NB4 (cell line): ENCODE results near the gene MAD2L2.

ENCODE experiments used
- POLR2A ChIP-seq: IDR thresholded peaks from 2 replicates; pipeline ENCODE4 v1.6.1; 2011; ENCODE audit warnings: mild to moderate bottlenecking; ENCODE audit not compliant: insufficient read length; ENCODE audit errors: extremely low read depth
- TF ChIP-seq, protein P1 (sequence below): IDR thresholded peaks from one replicate; pipeline ENCODE4 v1.5.1; 2012; ENCODE audit warnings: low read depth, low read length
- TF ChIP-seq, protein P2 (sequence below): IDR thresholded peaks from 2 replicates; pipeline ENCODE4 v1.6.1; 2011; ENCODE audit warnings: low read depth, low read length

DNA sequence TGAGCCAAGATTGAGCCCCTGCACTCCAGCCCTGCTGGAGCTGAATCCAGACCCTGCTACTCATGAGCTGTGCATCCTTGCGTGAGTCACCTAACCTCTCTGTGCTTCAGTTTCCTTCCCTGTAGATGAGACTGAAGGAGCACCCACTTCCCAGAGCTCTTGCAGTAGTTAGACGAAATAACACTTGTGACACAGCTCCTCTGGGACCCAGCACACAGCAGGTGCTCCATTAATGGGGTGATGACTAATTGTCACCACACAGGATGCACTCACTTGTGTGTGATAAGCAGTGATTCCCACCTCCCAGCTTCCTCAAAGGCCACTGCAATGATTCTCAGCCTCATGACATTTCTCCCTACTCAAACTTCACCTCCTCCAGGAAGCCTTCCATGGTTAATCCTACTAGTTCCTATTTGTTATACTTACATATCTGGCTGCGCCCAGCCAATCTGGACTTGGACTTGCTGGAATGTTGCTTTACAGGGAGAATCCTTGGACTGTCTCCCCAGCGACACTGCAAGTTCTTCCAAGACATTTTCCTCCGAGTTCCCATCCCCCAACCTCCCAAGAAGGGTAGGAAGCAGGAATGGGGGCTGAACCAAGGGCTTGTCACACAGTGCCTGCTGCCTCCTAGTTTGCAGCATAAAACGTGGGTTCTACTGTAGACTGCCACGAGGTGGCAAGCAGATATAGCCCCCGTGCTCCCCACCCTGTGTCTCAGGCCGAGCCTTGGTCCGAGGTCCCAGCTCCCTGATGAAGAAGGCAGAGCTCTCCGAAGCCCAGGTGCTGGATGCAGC lies 27.8 kb upstream of the MAD2L2 start:
- TF ChIP-seq POLR2A, result no peak
- TF ChIP-seq, protein P1, sequence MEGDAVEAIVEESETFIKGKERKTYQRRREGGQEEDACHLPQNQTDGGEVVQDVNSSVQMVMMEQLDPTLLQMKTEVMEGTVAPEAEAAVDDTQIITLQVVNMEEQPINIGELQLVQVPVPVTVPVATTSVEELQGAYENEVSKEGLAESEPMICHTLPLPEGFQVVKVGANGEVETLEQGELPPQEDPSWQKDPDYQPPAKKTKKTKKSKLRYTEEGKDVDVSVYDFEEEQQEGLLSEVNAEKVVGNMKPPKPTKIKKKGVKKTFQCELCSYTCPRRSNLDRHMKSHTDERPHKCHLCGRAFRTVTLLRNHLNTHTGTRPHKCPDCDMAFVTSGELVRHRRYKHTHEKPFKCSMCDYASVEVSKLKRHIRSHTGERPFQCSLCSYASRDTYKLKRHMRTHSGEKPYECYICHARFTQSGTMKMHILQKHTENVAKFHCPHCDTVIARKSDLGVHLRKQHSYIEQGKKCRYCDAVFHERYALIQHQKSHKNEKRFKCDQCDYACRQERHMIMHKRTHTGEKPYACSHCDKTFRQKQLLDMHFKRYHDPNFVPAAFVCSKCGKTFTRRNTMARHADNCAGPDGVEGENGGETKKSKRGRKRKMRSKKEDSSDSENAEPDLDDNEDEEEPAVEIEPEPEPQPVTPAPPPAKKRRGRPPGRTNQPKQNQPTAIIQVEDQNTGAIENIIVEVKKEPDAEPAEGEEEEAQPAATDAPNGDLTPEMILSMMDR, result no peak
- TF ChIP-seq, protein P2, sequence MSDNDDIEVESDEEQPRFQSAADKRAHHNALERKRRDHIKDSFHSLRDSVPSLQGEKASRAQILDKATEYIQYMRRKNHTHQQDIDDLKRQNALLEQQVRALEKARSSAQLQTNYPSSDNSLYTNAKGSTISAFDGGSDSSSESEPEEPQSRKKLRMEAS, result no peak
